Calu3 (cell line): ENCODE results near the gene TMEM203. TPM values are rescaled to one million over a fixed set of nuclear protein-coding genes. Genes with fewer than 3 reads are reported as not detected.

ENCODE experiments used
- BruUV-seq: library from RNA; stranded (reverse); fragments of 400-500 nt; replicated peaks from 2 replicates; lab custom pipeline; 2021; lab: Mats Ljungman, UMichigan
- CTCF ChIA-PET: fragments of 300-600 bp; sonication (Branson Sonifier 250); formaldehyde crosslinking; loops from one replicate; lab custom pipeline; 2022; ENCODE audit warnings: antibody characterized with exemption; lab: Charles Lee
- DNase-seq: peaks from one replicate; pipeline ENCODE4 v3.0.0; 2022
- H3K27ac Mint-ChIP-seq: one replicate; pipeline ENCODE4 v1.8.0; 2022; ENCODE audit warnings: mixed read lengths; ENCODE audit not compliant: unreplicated experiment
- H3K27me3 Mint-ChIP-seq: one replicate; pipeline ENCODE4 v1.8.0; 2022; ENCODE audit warnings: mixed read lengths; ENCODE audit not compliant: unreplicated experiment
- H3K36me3 Mint-ChIP-seq: one replicate; pipeline ENCODE4 v1.8.0; 2022; ENCODE audit warnings: mild to moderate bottlenecking, moderate library complexity, mixed read lengths; ENCODE audit not compliant: insufficient read depth, unreplicated experiment
- H3K4me1 Mint-ChIP-seq: one replicate; pipeline ENCODE4 v1.8.0; 2022; ENCODE audit warnings: mild to moderate bottlenecking, low read depth, mixed read lengths; ENCODE audit not compliant: unreplicated experiment
- H3K4me3 Mint-ChIP-seq: one replicate; pipeline ENCODE4 v1.8.0; 2022; ENCODE audit warnings: mild to moderate bottlenecking, low read depth, moderate library complexity, mixed read lengths; ENCODE audit not compliant: unreplicated experiment
- H3K9me3 Mint-ChIP-seq: one replicate; pipeline ENCODE4 v1.8.0; 2022; ENCODE audit warnings: low read depth, mixed read lengths; ENCODE audit not compliant: unreplicated experiment
- intact Hi-C: fragments of 100-400 bp; cut with micrococcal nuclease; formaldehyde crosslinking; loops from one replicate; pipeline ENCODE4 v1.10.0; 2022; ENCODE audit not compliant: unreplicated experiment
- total RNA-seq: library from RNA; stranded (reverse); gene quantifications from 2 replicates; pipeline ENCODE4 v1.2.3, GENCODE V29; 2022
- TF ChIP-seq, protein P1 (sequence below): fragments of 200-600 bp; IDR thresholded peaks from one replicate; pipeline ENCODE4 v1.8.0; 2022; ENCODE audit warnings: antibody characterized with exemption; ENCODE audit not compliant: unreplicated experiment

The TMEM203 gene
- total RNA-seq, 1 experiment from 2014 or later = 25.4 TPM

DNA sequence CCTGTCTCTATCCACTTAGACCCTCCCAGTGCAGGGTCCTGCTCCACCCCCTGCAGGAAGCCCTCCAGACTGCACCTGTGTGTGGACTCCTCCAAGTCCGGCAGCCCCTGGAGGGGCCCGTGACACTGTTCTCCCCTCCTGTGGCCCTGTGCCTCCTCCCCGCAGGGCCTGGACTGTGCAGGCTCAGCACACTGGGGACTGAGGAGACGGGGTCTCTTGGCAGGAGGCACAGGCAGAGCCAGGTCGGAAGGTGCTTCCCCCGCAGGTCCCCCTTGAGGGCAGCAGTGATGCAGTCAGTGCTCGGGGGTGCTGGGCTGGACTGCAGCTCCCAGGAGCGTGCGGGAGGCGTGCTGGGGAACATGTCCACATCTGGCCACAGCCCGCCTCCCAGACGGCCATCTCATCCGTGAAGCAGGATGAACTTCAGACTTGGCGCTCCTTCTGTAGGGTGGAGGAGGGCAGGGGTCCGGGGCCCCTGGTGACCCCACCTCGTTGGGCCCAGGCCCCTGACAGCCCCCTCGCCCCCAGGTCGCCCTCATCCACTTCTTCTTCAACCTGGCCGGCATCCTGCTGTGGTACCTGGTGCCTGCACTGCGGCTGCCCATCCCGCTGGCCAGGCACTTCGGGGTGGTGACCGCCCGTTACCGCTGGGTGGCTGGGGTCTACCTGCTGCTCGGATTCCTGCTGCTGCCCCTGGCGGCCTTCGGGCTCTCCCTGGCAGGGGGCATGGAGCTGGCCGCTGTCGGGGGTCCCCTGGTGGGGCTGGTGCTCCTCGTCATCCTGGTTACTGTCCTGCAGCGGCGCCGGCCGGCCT lies 30.2 kb upstream of the TMEM203 start:
- no TSS peak for BruUV-seq
- Mint-ChIP-seq H3K27me3 (peaks cover 20% of the 10 kb centered on the region), H3K27ac (no peak overlapping the region), H3K4me1 (peaks cover 27% of the 10 kb centered on the region), H3K36me3 (peaks cover 30% of the 10 kb centered on the region), H3K9me3 (no peaks in the 10 kb centered on the region), H3K4me3 (no peak overlapping the region)
- DNase-seq = no peak
- CTCF ChIA-PET = interaction anchor here (0.5 to 1.5 kb wide), 8 partner anchors 8 to 205 kb away, joined by 3 to 8 read pairs (median 4); partner anchors contain the start of genes ANAPC2, RNF224, SSNA1 and TOR4A
- intact Hi-C loops = no loop called here
- TF ChIP-seq, protein P1, sequence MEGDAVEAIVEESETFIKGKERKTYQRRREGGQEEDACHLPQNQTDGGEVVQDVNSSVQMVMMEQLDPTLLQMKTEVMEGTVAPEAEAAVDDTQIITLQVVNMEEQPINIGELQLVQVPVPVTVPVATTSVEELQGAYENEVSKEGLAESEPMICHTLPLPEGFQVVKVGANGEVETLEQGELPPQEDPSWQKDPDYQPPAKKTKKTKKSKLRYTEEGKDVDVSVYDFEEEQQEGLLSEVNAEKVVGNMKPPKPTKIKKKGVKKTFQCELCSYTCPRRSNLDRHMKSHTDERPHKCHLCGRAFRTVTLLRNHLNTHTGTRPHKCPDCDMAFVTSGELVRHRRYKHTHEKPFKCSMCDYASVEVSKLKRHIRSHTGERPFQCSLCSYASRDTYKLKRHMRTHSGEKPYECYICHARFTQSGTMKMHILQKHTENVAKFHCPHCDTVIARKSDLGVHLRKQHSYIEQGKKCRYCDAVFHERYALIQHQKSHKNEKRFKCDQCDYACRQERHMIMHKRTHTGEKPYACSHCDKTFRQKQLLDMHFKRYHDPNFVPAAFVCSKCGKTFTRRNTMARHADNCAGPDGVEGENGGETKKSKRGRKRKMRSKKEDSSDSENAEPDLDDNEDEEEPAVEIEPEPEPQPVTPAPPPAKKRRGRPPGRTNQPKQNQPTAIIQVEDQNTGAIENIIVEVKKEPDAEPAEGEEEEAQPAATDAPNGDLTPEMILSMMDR = no peak

DNA sequence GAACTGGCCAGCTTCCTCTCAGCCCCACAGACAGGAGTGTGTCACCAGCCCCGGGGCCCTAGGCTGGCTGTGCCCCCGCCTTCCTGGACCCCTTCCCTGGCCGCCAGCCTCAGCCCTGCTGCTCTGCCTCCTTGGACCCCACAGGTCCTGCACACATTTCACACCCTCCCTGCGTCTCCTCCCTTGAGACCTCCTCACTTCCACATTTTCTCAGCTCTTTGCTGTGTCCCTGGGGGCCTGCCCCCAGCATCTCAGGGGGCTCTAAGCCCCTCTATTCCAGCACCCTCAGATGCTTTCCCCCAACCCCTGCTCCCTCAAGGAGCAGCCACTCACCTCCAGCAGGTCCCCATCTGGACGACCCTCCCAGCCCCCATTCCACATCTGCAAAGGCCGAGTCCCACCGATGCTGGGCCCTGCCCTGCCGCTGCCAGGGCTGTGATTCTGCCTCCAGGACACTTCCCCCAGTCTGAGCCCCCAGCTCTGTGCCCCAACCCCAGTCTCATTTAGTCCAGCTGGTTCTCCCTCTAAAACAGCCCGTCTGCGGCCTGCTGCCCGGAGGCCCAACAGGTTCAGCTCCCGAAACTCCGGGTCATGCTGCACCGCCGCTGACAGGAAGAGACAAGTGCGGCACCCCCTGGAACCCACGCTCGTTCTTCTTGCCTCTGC lies 29.4 kb upstream of the TMEM203 start:
- CTCF ChIA-PET = interaction anchor here (0.6 kb wide), 1 partner anchor 47 kb away, joined by 4 read pairs; no protein-coding TSS in a partner anchor
- BruUV-seq = no TSS peak
- Mint-ChIP-seq H3K27me3 (peaks cover 17% of the 10 kb centered on the region), H3K27ac (no peak overlapping the region), H3K4me1 (peaks cover 27% of the 10 kb centered on the region), H3K4me3 (no peak overlapping the region), H3K9me3 (no peaks in the 10 kb centered on the region), H3K36me3 (peaks cover 22% of the 10 kb centered on the region)
- DNase-seq = no peak
- TF ChIP-seq, protein P1 = no peak
- intact Hi-C loops = no loop called here

DNA sequence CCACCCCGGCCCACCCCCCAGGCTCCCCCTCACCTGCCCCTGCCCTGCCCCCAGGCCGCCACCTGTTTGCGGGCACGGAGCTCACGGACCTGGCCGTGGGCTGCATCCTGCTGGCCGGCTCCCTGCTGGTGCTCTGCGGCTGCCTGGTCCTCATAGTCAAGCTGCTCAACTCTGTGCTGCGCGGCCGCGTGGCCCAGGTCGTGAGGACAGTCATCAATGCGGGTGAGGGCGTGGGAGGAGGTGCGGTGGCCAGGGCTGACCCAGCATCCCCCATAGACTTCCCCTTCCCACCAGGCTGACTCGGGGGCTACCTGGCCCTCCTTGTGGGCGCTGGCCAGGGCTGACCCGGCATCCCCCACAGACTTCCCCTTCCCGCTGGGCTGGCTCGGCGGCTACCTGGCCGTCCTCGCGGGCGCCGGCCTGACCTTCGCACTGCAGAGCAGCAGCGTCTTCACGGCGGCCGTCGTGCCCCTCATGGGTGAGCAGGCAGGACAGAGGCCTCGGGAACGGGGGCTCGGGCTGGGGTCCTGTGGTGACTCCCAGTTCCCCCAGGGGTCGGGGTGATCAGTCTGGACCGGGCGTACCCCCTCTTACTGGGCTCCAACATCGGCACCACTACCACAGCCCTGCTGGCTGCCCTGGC lies 28.7 kb upstream of the TMEM203 start:
- TF ChIP-seq, protein P1 = no peak
- Mint-ChIP-seq H3K9me3 (no peaks in the 10 kb centered on the region), H3K4me3 (no peak overlapping the region), H3K36me3 (peaks cover 15% of the 10 kb centered on the region), H3K4me1 (peaks cover 27% of the 10 kb centered on the region), H3K27ac (no peak overlapping the region), H3K27me3 (peaks cover 17% of the 10 kb centered on the region)
- no peak for DNase-seq
- no TSS peak for BruUV-seq
- intact Hi-C loops = no loop called here
- CTCF ChIA-PET = no interaction called here

DNA sequence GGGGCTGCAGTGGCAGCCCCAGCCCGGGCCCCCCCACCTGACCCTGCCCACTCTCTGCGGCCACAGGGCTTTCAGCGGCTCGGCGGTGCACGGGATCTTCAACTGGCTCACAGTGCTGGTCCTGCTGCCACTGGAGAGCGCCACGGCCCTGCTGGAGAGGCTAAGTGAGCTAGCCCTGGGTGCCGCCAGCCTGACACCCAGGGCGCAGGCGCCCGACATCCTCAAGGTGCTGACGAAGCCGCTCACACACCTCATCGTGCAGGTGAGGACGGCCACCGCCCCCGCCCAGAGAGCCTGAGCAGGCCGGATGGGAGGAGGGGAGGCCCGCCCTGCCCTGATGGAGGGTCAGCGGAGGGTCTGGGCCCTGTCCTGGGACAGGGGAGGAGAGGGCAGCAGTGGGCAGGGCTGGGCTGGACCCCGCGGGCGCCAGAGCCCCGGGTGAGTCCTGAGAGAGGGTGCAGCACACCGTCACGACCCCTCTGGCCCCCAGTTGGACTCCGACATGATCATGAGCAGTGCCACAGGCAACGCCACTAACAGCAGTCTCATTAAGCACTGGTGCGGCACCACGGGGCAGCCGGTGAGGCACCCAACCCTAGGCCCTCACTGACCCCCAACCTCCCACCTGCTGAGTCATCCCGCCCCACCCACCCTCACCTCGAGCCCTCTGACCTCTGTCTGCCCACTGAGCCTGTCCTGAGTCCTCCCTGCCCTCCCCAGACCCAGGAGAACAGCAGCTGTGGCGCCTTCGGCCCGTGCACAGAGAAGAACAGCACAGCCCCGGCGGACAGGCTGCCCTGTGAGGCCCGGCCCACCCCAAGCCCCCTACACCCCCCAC lies 27.9 kb upstream of the TMEM203 start:
- peaks cover 19% of the 10 kb centered on the region for H3K4me1 Mint-ChIP-seq
- peaks cover 11% of the 10 kb centered on the region for H3K36me3 Mint-ChIP-seq
- BruUV-seq = no TSS peak
- TF ChIP-seq, protein P1 = no peak
- H3K27me3 Mint-ChIP-seq = peaks cover 17% of the 10 kb centered on the region
- intact Hi-C loops = no loop called here
- no peak overlapping the region for H3K27ac Mint-ChIP-seq
- CTCF ChIA-PET = no interaction called here
- no peaks in the 10 kb centered on the region for H3K9me3 Mint-ChIP-seq
- no peak for DNase-seq
- no peak overlapping the region for H3K4me3 Mint-ChIP-seq
